Smooth muscle cell of the brain vasculature (primary cell): ENCODE data around the gene DPYD.

Source experiments
- DNase-seq: peaks from one replicate; pipeline ENCODE4 v3.0.0-alpha.2; 2012; ENCODE audit warnings: low read depth, low spot score

The DPYD gene

DNA sequence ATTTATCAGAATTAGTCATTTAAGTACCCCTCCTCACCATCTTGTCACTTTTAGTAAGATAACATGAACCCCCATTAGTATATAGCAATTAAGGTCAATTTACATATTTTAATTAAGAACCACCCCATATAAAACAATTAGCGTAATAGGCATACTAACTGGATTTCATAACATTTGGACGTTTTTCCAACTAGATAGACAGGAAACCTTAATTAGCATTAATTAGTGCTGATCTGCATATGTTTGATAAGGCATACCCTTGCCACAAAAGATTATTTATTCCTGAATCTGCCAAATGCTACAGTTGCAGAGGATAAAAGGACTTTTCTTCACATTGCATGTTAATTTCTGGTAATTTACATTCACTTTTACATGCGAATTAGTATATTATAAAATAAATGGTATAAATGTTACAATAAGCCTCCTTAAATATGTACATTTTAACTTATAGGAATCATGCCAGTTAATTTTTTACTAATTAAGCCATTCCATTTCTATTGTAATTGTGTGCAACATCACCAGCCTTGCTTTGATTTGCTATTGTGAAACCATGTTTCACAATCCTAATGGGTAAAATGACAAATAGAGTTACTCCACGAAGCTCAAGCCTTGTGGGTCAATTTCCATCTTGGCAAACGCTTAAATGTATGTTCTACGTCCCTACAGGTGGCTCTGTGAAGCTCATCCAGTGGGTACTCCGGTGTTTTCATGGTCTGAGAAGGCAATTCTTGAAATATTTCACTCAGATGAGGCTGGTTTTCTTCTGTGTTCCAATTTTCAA, 469.6 kb downstream of the DPYD start:
- DNase-seq = no peak

DNA sequence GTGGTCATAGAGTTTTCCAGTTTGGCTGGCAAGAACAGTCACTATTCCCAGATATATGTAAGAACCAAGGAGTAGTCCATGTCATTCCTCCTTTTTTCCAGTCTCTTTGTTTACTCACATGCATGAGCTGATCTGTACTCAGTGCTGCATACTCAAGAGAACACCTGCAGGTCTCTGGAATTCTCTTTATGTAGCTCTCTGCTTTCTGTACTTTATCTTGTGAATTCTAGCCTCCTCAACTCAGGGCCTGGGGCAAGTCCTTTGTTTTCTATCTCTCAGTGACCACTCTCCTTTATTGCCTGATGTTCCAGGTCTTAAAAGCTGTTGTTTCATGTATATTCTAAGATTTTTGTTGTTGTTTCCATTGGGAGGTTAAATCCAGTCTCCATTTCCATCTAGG, 478.9 kb downstream of the DPYD start:
- DNase-seq = no peak

DNA sequence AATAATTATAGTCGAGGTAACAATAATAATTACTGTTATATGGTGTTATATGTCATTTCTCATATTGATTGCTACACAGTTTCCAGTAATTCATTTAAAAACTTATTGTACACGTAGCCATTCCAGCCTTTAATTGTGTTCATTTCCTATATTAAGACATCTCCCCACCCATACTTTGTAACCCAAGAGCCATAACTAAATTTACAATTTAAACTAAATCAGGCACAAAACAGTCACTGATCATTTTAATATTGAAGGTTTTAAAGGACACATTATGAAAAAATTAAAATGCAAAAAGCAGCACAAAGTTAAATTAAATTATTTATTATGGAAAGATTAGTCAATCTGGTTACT, 487.0 kb downstream of the DPYD start:
- no peak for DNase-seq

DNA sequence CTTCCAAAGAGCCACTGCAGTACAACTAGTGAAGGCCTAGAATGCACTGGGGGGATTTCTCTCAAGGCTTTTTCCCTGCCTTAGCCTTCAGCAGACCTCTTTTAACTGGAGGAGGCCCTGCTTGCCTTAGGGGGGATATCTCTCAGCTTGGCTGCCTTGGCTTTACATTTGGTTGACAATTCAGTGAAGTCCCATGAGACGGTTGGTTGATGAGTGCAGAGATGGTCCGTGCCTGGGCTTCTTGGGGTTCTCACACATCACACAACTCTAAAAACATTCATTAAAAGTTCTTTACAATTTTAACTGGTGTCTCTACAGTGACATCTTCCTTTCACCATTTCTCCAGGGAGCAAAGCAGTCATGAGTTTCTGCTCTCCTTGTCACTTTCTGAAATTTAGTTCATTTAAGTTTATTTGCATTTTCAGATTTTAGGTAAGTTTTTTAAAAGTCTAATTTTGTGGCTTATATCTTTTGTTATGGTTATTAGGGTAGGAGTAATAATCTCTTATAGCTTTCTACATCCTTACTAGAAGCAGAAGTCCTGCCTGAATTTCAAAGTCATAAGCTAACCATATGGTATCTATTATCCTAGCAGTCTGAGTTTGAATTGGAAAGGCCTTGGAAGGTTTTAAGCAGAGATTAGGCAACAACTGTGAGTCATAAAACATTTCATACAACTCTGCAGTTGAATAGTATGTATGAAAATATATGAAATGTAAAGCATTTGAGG, 487.6 kb downstream of the DPYD start:
- peak; percentile 44 for DNase-seq

DNA sequence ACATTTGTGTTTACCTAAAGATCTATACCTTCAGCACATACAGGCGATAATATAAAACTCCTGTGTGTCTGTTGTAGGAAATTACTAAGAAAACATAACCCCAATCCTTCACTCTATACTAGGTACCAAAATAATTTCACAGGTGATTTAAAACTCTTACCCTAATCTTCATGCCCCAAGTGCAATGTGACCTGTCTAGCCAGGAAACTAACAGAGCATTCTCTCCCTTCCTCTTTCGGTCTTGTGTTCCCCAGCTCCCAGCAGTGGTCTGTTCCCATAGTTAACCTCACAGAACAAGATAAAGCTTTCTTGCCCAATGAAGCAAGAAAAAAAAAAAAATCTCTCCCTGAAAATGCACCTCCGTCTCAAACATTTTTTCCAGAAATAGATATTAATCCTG, 493.5 kb downstream of the DPYD start:
- DNase-seq = no peak

DNA sequence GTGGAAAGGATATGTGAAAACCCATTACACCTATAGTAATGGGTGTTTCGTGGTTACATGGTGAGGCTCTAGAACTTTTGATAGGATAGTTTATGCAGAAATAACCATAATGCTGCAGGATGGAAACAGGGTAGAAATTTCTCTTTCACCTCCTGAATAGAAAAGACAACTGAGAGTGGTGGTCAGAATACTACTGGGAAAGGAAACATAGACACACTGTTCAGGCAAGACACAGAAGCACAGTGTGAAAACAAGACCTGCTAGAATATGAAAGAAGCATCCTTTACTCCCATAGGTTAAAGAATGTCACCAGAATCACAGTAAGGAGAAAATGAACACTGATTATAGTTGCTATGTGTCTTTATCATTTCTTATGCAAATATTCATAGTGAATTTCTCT, 496.6 kb downstream of the DPYD start:
- DNase-seq = no peak

DNA sequence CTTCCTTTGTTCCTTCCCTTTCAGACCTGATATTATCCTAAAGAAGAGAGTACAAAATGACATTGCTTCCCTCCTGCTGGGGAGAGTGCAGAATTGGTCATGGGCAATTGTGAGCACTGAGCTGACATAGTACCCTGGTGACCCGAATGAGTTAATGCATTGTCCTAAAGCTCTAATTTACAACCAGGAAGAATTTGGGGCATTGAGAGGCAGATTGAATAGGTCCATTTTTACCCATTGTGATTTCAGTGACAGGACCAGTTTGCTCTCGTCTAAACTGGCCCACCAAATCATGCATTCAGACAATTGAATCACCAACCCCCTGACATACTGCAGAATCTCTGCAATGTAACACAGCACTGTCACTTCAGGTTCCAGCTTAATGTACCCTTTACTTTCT, 497.4 kb downstream of the DPYD start:
- no peak for DNase-seq

DNA sequence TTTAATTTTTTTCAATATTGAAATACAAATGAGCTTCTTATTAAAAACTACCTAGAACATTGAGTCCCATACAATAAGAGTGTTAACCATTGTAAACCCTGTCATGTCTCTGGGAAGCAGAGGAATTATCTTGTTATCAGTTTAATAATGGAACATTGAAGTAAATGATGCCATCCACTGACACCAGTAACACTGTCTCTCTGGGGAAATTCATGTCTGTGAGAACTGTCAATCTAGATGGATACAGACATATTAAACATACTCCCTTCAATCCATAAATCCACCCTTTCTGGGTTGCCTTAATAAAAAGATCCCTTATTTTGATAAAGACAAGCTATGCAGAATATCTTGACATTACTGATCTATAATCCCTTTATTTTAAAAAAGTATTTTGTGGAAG, 503.2 kb downstream of the DPYD start:
- DNase-seq = no peak

DNA sequence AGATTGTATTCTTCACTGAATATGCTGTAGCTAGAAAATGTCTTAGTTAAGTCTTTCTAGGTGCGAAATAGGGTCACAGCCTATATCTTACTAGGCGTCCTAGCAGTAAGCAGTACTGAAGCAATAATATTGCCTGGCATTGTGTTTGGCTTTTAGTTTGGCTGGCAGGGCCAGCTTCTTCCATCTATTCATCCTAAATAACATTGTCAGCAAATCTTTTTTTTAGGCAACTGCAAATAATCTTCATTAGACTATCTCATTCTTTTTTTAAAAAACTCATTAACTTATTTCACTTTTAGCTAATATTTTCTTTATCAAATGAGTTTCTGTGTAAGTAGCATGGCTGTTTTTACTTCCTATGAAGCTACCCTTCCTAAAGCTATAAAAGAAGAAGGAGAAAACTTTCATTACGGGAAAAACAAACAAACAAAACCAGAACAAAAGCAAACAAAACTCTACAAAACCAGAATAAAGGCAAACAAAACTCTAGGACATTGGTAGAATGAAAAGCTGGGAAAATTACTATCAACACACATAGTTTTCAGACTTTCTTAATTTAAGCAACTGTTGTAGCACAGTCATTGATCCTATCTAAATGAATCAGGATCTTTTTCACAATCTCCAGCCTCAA, 506.0 kb downstream of the DPYD start:
- no peak for DNase-seq

DNA sequence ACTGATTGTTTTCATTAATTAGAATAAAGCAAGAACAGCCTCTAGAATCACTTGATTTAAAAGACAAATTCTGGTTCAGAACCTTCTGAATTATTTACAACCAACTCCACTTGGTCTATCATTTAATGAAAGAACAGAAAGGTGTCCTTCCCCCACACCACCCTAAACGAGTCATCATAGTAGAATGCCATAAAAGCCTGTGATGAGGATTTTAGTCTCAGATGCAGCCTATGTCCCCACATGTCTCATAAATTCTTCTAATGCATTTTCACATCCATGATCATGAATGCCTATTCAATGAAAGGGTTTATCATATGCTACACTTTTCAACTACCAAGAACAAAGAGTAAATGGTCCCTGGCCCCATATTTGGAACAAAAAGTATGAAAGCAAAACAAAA, 508.1 kb downstream of the DPYD start:
- no peak for DNase-seq

DNA sequence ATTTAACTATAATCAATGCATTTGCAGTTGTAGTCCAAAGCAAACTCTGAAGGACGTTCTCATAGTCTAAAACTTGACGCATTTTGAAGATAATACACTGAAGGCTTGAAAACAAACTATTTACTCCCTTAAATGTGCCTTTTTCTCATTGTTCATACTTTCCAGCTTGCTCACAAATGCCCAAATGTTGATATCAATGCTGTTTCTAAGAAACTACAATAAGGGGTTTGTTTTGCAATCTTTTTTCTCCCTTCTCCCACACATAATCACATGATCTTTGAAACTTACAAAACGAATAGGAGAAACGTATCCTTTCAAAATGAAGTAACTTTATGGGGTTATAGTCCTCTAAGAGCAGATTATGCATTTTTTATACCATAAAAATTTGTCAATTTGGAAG, 508.7 kb downstream of the DPYD start:
- no peak for DNase-seq

DNA sequence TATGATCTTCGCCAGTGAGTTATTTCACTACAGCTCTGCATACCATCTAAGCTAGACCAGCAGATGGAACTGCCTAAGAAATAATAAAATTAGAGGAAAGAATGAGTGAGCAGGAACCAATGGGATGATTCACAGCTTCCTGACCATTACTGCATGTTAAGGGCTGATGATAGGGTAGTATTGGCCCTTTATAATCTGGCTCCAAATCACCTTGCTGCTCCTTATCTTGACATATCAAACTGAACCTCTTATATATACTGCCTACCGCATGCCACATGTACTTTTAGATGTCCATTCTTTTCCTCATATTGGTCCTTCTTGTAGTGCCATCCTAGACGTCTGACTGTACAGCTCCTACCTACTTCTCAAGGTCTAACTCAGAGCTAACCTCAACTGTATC, 524.4 kb downstream of the DPYD start:
- no peak for DNase-seq

DNA sequence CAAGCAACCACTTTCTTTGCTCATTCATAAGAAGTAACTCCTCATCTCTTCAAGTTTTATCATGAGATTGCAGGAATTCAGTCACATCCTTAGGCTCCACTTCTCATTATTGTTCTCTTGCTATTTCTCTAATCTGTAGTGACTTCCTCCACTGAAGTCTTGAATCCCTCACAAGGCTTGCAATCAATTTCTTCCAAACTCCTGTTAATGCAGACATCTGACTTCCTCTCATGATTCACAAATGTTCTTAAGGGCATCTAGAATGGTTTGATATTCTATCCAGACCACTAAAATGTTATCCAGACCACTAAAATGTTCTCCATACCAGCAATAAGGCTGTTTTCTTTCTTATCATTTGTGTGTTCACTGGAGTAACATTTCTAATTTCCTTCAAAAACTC, 528.1 kb downstream of the DPYD start:
- no peak for DNase-seq

DNA sequence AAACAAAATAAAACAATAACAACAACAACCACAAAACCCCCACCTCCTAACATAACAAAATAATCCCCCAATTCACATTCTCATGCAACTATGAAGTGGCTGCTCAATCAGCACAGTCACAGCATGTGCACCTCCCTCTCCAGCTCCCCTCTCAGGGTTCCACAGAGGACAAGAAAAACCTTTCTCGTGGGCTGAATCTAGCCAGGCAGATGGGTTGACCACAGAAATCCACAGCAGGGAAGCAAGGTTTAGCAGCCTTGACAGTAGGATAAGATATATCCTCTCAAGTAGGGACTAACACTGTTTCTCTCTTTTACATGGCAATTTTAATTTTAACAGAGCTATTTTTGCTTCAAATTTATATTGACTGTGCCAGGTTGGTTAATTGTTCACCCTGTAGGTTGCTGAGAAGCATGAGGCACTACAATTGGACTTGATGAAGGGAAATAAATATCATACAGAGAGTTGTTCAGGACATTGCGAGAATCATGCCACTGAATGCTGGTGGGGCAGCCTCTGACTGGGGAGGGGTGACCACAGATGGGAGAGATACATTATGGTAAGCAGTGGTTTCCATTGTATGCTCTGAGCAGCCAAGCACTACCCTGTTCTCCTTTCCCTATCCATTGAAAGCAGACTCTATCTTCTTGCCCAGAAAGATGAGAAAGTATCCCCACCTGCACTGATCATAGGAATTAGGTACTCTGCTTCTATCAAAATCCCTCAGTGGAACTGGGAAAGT, 535.1 kb downstream of the DPYD start:
- no peak for DNase-seq

DNA sequence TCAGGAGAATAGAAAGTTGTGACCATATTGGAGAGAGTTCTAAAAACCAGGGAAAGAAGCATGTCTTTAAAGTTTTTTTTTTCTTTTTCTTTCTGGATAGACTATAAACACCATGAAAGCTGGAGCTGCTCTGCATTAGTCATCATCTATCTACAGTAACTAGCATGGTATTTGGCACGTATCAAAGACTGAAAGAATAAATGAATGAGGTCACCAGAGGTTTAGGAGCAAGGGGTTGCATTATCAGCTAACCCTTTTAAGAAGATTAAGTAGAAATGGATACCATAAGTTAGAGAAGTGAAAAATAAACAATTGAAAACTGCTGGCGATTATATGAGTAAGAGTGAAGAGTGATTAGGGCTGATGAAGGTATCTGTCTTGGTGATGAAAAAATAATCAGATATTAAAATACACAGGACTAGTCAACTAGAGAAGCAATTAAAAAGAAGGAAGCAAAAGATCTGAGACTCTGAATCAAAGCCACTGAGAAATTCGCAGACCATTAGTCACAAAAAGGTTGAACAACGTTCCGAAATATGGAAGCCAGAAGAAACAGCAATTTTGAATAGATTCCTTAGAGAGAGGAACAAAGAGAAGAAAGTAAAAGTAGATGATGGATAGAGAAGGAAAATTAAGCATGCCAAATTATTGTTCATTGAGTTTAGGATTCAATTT, 536.4 kb downstream of the DPYD start:
- DNase-seq = no peak

DNA sequence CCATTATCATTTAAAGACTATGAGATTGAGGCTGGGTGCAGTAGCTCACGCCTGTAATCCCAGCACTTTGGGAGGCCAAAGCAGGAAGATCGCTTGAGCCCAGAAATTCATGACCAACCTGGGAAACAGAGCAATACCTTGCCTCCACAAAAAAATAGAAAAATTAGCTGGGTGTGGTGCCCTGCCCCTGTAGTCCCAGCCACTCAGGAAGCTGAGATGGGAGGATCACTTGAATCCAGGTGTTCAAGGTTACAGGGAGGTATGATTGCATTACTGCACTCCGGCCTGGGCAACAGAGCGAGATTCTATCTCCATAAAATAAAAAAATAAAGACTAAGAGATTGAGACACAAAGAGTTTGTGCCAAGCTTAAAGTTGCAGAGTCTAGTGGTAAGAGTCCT, 537.0 kb downstream of the DPYD start:
- DNase-seq = no peak

DNA sequence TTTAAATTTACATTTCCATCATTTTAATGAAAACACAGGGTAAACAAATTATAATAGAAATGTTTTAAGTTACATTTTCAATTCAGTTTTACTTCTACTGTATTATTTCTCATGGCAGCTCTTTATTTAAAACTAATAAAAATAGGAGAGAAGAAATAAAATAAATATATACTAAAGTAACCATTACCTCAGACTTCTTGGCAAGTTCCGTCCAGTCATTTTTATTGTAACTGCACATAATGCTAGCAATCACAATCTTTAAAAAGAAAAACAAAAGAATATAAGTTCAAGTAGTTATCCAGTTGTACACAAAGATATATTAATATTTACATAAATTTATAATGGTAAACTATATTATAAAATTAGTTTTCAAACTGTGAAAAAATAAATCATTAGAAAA, 538.6 kb downstream of the DPYD start:
- no peak for DNase-seq

DNA sequence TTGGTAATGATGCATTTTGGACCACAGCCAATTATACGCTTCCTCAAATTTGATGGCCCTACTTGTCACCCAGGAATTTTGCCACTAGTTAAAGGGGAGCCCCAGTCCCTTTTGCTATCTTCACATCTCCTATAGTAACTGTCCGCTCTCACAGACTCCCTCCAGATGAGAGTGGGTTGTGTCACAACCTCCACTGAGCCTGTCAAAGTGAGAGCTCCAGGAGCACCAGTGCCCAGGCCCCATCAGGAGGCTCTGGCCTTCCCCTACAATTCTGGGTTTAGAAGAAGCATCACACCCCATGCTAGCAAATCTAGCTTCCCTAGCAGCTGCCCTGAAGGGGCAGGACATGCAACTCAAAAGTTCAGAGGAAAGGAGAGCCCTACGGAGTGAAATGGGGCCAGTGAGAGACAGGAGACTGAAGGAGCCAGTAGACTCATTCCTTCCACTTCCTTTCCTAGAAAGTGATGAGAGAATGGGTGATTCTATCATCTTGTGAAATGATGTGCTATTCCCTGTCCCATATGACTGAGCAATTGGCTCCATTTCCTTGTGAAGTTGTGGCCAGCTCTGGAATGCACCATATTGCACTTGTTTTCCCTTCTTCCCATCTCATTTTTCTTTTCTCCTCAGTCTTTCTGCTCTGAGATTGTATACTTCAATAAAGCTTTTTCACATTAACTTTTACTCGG, 541.3 kb downstream of the DPYD start:
- no peak for DNase-seq

DNA sequence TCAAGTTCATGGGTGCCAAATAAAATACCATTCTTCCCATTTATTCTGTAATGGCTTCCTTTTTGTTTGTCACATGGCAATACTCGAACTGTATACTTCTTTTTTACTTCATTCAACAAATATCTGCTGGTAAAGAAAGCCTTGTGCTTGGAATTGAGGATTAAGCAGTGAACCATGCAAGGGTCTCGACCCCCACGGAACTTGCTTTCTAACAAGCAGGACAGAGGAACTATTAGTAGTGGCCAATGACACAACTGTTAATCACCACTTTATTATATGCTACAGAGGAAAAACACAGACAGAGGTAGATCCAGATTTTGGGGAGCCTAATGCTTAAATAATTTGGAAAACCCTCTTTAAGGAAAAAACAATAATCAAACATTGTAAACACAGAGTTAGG, 542.2 kb downstream of the DPYD start:
- DNase-seq = no peak

DNA sequence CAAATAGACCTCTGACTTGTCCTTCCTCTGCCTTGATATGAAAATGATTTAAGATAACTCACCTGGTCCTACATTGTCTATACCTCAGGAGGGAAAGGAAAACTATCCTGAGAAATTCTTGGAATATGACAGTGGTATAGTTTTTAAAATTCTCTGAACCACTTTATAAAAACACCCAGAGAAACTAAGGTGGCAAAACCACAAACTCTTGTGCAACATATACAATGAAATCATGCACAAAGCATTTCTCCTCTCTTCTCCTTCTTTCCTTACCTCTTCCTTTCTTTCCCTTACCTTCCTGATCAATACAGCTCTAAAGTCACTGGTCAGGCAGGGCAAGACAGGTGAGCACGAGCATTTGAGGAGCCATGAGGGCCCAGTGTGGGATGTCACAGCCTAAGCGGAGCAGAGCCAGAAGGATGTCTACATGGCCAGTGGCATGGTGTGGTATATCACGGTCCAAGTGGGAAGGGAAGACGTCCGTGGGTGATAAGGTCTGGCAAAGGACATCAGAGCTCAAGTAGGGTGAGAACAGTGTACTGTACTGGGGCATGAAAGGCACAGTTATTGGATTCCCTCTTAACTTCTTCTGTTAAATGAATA, 543.3 kb downstream of the DPYD start:
- no peak for DNase-seq

DNA sequence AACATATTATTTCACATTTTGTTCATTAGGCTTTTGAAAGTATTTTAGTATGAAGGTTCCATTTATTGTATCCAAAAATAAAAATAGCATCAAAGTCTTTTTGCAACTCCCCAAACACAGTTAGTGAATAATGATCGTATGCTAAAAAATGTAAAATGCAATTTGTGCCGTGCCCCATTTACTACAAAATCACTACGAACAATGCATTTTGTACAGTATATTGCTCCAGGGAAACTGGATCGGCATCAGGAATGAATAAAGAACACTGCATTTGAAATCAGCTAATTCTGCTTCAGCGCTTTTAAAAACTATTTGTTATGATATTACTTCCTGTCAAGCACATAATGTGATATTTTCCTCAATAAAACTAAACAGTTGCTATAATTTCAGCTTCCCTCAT, 547.8 kb downstream of the DPYD start:
- DNase-seq = no peak
